ENCODE measurements around the gene MXI1.

The MXI1 gene

GRCh38 chr10:110207011-110207804, at the start of gene MXI1:
Gene MXI1, plus strand, starts transcription at chr10:110207605. Its CDS starts 204 bp downstream, at chr10:110207809.
- no peak for DNase-seq (ENCODE audit: low read depth)

DNA sequence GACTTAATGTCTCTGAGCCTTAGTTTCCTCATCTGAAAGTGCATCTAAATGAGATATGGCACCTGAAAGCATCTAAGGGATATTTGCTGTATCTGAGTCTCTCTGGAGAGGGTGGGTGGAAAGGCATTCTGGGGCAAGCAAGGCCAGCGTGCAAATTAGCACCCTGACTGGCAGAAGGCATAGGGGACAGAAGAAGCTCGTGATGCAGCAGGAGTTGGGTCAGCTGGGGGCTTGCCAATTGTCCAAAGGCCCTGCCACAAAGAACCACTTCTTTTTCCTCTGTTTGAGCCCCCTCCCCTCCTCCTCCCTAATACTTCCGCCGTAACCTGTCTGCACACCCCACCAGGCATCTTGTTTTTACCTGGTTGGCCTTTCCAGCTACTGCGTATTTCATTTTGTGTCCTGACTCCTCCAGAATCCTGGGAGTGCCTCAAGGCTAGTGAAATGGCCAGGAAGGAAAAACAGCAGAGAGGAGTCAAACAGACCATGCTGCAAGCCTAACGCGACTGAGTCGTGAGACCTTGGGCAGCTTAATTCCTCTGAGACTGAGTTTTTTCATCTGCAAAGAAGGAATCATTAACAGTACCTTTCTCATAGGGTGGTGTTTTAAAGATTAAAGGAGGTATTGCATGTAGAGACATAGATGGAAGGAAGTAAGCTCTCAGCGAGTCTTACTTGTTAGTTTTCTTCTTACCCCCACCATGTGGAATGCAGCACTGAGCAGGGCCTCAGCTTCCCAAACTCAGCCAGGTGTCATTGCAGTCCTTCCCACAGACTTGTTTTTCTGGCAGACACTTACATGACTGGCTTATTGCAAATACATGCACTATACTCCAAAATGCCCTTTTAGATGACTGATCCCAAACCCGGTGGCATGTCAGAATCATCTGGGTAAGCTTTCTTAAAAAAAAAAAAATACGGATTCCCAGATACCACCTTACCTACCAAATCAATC, 49.1 kb upstream of the MXI1 start:
- DNase-seq (ENCODE audit: low read depth), result no peak

GRCh38 chr10:110160081-110160480, 47.3 kb upstream of the MXI1 start:
- DNase-seq (ENCODE audit: low read depth), result no peak

- no peak for DNase-seq (ENCODE audit: low read depth)
These were observed 46.9 kb upstream of the MXI1 start for GRCh38 chr10:110160522-110160921.

- DNase-seq (ENCODE audit: low read depth), result no peak
These were observed 44.7 kb upstream of the MXI1 start for GRCh38 chr10:110162741-110163145.

- no peak for DNase-seq (ENCODE audit: low read depth)
These were observed 44.1 kb upstream of the MXI1 start for GRCh38 chr10:110163192-110163773.

DNA sequence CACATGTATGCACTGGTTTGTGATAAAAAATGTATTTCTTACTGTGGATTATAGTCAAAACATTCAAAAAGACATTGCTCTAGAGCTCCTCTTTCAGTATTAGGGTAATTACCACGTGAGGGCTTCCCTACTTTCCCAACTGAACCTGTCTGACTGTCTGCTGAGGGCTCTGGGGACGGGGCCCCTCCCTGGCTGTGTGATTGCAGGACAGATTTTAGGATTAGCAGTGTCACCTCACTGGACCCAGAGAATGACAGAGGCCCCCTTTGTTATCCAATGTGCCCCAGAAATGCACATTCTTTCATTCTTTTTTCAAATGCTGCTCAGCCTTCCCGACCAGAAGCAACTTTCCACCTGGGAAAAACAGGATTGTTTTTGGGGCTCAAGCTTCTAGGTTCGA, 43.6 kb upstream of the MXI1 start:
- DNase-seq (ENCODE audit: low read depth), result no peak

GRCh38 chr10:110165239-110165638, 42.2 kb upstream of the MXI1 start:
- DNase-seq (ENCODE audit: low read depth), result no peak

- DNase-seq (ENCODE audit: low read depth), result no peak
These were observed 40.3 kb upstream of the MXI1 start for GRCh38 chr10:110167149-110167548.

GRCh38 chr10:110168601-110169481, 38.6 kb upstream of the MXI1 start:
- DNase-seq (ENCODE audit: low read depth), result no peak

DNA sequence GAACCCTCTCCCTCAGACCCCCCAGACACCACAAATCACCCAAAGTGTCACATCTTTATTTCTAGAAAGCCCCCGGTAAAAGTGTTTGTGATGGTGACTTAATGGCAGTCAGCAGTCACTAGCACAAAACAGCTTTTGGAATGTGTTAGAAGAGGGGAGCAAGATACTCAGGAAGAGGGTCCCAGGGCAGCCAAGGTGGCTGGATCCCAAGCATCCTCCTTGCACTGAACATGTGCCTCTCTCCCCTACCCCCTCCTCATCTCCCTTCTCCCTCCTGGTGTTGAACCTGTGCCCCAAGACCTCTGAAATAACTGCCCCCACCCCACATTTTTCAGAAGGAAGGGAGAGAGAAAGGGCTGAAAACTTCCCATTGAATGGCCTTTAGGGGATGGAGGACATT, 37.8 kb upstream of the MXI1 start:
- no peak for DNase-seq (ENCODE audit: low read depth)

- DNase-seq (ENCODE audit: low read depth), result no peak
These were observed 37.0 kb upstream of the MXI1 start for GRCh38 chr10:110170142-110170971.

GRCh38 chr10:110171032-110171431, 36.4 kb upstream of the MXI1 start:
- no peak for DNase-seq (ENCODE audit: low read depth)

DNA sequence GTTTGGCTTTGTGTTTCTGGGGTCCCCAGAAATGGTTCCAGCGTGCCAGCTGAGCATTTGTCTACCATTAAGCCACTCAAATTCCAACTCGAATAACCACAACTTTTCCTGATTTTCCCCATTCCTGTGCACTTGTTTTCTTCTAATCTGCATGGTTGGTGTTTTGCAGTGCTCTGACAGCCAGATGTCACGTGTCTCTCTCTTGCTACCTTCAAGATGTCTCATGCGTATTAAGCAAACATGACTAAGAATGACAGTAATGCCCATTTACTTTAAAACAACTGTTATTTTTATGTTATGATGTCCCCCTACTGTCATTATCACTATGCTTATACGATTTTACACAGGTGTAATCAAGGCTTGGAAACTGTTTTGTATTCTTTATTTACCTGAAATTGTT, 35.2 kb upstream of the MXI1 start:
- DNase-seq (ENCODE audit: low read depth), result no peak

- DNase-seq (ENCODE audit: low read depth), result no peak
These were observed 33.2 kb upstream of the MXI1 start for GRCh38 chr10:110174201-110174600.

DNA sequence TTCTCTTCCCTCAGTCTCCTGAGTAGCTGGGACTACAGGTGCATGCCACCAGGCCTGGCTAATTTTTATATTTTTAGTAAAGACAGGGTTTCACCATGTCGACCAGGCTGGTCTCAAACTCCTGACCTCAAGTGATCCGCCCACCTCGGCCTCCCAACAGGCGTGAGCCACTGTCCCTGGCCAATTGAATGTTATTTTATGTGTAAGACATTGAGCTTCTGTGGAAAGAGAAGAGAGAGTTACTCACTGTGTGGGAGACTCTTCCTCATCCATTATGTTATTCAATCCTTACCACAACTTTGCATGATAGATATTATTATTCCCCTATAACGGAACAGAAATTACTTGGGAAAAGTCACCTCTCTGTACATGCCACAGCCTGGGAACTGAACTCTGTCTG, 32.6 kb upstream of the MXI1 start:
- DNase-seq (ENCODE audit: low read depth), result no peak

GRCh38 chr10:110175406-110175805, 32.0 kb upstream of the MXI1 start:
- DNase-seq (ENCODE audit: low read depth), result no peak

DNA sequence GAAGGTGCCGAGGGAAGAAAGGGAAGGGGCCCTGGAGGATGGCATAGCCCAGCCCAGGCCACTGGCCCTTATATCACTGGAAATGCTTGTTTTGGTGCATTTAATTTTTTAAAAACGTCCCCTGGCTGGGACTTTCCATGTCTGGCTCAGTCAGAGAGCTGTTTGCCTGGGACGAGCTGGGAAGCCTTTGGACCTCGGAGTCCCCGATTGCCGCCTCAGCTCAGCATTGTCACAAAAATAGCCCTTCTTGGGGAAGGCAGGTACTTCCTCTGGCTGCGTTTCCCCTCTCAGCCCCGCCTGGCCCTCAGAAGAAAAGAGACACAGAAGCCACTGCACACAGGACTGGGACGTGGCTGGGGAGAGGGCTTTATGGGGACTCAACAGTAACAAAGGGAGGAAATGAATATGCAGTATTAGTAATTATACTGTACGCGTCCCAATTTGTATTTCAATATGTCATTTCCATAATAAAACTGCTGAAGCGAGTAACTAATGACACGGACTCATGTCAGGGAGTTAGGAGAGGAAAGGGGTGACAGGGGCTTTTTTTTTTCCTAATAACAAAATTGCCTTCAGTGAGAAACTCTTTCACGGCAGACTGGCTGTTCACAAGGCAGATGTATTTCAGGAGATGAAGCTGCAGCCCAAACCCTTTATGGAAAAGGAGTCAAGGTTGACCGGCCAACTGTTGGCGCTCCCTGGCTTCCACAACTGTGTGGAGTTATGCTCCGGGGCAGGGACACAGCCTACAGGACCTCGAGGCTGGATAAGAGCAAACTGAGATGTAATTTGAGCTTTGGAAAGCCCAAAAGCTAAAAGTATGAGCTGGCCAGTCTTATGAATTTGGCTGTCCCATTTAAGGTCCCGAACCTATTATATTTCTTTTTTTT, 31.0 kb upstream of the MXI1 start:
- DNase-seq (ENCODE audit: low read depth), result no peak

- no peak for DNase-seq (ENCODE audit: low read depth)
These were observed 28.2 kb upstream of the MXI1 start for GRCh38 chr10:110179220-110179619.

GRCh38 chr10:110181451-110181850, 26.0 kb upstream of the MXI1 start:
- no peak for DNase-seq (ENCODE audit: low read depth)
